Suppressor macrophage treated with lipopolysaccharide for 4 hours (primary cell): Measurements from ENCODE around the gene CHRDL2.

Experiments used
- DNase-seq: peaks from one replicate; pipeline ENCODE4 v3.0.0-alpha.2; 2020

The CHRDL2 gene

DNA sequence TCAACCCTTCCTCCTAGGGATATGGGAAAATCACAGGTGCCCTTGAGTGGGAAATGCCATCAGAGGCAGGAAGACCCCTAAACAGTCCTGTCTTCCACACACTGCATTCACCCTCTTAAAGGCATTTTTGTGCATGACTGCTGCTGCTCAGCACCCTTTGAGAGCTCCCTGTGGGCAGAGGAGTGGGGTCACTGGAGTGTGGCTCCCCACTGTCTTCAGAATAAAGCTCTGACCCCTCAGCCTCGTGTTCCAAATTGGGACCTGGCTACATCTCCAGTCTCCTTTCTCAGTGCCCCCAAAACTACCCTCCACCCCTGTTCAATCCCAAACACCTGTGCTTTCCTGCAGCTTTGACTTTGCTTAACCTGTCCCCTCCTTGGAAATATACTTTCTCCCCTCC, 46.6 kb downstream of the CHRDL2 start:
- no peak for DNase-seq

DNA sequence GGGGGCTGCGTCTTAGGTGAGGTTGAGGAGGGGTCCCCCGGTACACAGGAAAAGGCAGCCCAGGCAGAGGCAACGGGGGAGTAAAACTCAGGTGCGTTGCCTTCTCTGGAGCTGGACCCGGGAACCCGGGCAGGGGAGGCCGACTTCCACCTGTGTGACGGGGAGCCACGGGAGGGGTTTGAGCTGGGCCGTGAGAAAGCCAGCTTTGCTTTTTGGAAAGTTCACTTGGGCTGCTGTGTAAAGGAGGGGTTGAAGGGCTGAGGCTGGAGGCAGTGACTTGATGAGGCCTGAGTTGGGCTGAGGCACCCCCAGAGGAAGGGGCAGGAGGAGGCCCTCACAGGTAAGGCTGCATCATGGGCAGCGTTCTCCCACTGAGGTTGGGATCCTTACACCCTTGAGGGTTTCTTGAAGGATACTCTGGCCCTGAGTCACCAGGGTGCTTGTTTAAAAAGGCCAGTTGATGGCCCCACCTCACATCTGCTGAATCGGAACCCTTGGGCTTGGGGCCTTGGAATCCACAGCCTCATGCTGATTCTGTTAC, 47.2 kb downstream of the CHRDL2 start:
- no peak for DNase-seq

DNA sequence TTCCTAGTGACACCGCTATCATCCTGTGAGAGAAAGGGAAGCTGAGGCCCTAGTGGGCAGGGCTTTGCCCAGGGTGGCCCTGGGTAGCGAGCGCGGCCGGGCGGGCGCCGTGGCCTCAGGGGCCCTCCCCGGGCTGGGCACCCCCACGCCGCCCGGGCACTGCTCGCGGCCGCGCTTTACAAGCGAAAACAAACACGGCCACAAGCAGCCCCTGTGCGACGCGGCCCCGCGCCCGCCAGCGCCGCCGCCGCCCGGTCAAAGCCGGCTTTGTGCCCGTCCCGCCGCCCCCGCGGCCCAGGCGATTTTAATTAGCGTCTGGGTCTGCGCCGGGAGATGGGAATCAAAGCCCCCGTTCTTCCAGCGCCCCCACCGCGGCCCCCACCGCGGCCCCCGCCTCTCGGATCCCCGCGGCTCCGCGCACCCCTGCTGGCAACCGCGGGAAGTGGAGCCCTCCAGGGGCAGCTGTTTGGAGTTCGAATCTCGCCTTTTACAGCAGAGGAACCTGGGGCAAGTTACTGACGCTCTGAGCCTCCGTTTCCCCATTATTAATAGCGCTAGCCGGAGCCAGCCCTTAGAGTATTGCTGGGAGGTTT, 47.9 kb downstream of the CHRDL2 start:
- no peak for DNase-seq

DNA sequence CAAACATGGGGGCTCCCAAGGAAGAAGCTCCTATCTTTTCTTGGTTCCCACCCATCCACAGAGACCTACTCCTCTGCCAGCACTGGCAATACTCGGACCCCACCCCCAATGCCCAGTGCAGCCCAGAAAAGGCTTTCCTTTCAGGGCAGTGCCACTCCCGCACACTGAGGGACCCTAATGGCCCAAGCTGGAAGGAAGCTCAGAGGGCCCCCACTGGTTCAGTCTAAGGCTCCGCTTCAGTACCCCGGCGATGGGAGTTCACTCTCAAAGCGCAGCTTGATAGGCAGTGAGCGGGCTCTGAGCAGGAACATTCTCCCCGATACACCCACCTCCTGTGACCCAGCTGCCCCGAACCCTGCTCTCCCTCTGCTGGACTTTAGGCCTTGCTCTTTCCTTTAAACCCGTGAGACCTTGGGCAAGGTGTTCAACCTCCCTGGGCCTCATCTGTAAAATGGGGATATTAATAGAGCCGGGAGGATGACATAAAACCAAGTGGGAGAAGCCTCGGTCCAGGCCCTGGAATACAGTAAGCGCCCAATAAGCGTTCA, 48.4 kb downstream of the CHRDL2 start:
- no peak for DNase-seq

DNA sequence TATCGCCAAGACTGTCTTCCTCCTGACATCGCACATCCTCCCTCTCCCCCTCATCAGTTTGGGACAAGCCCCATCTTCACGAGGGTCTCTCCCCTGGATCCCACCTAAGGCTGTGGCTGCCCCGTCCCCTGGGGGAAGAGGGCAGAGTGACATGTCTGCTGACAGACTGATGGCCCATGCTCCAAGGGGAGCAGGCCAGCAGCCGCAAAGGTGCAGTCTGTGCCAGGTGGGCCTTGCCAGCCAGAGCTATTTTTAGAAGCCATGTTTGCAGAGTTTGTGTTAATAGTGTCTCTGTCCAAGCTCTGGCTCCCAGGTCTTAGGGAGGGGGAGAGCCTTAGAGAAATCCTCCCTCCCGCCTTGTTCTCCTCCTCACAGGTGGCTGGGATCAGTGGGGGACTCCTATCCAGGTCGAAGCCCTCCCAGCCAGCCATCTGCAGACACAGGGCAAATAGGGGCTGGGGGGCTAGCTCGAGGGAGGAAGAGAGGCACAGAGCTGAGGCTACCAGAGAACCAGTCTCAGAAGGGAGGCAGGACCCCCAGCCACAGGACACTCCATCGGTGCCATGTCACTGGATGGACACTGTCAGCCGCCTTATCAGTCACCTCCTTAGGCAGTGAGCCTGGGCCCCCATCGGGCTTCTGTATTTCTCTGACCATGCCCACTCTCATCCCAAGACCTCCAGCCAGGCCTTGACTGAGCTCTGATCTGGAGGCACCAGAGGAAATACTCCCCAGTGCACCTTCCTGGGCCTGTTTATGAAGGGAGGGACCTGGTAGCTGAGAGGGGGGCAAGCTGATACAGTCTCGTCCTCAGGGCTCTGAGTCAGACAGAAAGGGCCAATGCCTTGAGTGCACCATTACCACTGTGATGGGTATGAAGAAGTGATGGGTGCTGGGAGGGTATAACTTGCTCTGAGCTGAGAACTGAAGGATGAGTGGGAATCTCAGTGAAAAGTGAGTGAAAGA, 49.3 kb downstream of the CHRDL2 start:
- no peak for DNase-seq

DNA sequence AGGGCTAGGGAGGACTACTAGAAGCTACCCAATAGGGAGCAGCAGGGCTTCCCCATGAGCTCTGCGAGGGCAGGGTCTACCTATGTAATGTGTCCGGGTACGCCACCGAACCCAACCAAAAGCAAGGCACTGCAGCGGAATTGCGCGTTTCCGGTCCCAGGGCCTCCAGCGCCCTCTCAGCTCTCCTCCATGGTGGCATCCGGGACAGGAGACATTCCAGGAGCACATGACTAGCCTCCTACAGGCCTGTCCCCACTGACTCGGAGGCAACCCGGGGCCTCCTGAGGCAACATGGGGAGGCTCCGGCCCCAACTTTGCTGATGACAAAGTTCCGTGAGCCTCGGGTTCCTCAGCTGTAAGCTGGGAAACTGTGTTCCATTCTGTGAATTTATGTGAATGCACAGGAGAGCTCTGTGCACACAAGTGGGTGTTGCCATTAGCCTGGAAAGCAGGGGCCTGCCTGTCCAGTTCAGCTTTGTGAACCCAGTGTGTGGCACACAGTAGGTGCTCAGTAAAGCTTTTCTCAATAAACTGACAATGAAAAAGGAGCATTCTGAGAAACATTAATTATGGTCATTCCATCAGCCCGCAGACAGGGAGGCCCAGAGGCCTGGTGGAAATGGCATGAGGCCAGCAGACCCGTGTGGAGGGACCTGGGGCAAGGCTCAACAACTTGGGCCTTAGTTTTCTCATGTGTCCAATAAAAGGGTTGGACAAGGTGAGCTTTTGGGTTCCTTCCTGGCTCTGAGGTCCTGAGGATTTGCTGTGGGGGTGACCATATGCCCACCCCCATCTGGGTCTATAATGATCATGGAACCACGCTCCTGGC, 50.3 kb downstream of the CHRDL2 start:
- DNase-seq, result no peak

DNA sequence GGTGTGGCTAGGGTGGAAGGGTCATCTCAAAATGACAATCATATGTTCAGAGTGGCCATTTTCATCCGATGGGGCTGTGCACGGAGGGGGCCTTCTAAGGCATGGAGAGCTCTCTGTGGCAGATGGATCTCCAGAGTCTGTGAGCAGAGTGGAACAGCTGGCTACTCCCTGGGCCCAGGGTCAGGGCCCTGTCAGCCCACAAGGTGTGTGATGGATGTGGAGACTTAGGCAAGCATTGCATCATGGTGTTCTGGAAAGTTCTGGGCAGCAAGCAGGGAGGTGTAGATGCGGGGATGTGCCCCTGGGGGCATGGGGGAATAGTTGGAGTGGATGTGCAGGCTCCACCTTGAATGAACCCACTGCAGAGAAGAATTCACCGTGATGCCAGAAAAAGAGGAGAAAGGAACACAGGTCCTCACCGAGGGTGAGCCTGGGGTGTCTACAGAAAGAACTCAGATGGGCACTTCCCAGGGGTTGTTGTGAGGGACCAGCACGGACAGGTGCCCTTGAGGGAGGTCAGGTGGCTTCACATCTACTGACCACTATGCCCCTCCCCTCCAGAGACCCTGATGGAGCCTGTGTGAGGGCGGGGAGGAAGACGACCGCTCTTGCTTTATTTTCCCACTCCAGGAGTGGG, 51.1 kb downstream of the CHRDL2 start:
- no peak for DNase-seq

DNA sequence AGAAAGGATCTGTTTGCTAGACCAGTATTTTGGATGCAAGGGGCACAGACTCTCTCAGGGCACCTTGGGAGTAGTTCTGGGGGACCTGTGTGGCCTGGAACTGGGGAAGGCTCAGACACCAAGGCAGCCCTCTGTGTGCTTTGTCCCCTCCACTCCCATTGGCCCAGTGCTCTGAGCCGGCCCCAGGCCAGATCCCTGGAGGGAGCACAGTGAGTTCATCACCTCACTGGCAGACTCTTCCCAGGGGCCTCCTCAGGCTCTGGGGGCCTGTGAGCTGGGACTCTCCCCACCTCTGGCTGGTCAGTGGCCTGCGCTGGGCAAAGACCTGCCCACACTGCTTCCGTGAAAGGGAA, 51.7 kb downstream of the CHRDL2 start:
- DNase-seq, result no peak

DNA sequence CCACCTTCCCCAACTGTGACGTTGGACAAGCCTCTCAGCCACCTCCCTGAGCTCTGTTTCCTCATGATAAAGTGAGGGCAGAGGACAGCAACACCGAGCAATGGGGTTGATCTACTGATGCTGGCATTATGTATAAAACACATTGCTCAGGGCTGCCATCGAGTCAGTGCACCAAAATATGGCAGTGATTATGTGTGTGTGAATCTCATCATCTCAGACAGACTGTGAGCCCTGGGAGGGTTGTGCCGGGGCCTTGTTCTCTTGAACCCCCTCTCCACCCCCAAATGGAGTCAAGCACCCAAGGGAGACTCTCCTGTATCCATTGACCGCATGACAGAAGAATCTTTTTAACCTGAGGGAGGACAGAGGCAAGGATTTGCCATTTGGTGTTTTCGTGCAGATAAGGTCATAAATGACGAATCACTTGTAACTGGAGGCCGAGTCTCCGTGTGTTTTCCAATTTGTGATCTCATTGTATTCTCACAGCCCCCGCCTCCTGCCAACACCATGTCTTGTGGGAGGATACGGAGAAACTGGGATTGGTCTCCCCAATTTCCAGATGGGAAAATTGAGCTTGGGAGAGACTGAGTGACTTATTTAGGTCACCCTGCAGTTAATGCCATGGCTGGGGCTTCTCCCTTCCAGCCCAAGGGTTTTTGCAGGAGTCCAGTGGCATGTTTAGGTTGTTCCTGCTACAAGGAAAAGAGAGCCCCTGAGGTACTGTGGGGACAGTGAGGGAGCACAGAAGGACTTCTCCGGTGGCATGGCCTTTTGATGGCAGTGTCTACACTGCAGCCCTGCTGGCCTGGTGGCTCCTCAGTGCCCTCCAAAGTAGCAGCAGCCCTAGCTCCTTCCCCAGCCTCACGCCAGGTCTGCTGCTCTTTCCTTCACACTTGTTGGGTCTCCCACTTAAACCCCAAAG, 52.4 kb downstream of the CHRDL2 start:
- no peak for DNase-seq

DNA sequence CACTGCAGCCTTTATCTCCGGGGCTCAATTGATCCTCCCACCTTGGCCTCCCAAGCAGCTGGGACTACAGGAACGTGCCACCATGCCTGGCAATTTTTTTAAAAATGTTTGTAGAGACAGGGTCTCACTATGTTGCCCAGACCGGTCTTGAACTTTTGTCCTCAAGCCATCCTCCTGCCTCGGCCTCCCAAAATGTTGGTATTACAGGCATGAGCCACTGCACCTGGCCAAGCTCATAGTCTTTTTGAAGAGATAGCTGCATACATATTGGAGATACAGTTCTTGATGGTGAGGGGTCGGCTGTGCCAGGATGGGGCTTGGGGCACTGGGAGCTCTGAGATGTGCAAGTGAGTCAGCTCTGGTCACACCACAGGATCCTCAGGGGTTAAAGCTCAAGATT, 53.2 kb downstream of the CHRDL2 start:
- no peak for DNase-seq

DNA sequence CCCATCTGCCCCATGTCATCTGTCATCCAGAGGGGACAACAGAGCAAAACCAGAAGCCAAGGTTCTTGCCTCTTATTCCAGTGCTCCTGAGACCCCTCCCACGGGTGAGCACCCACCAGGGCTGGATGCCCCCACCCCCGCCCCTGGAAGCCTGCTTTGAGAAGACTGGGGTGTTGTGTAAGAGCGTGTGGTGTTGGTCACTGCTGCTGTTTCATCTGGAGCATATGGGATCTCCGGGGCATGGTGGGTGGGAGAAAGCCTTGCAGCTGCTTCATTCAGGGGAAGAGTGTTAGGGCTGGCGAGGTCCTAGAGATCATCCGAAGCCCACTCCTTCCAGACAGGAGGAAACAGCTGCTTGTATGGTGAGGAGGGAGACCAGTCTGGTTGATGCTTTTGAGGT, 54.1 kb downstream of the CHRDL2 start:
- DNase-seq, result no peak

DNA sequence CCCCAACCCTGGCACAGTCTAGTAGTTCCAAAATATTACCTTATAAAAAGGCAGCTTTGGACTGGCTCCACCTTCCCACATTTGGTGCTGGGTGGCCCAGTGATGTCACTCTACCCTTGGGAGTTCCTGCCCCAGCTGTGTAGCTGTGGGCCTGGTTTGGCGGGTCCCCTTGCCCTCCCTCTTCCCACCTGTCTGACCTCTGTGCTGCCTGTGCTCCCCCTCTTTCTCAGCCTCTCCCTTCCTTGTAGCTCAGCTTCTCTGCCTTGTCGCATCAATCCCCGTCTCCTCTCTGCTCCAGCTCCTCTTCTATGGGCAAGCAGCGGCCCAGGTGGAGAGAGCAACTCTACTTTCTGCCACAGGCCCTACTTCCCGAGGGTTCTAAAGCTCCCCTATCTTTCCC, 54.6 kb downstream of the CHRDL2 start:
- no peak for DNase-seq

DNA sequence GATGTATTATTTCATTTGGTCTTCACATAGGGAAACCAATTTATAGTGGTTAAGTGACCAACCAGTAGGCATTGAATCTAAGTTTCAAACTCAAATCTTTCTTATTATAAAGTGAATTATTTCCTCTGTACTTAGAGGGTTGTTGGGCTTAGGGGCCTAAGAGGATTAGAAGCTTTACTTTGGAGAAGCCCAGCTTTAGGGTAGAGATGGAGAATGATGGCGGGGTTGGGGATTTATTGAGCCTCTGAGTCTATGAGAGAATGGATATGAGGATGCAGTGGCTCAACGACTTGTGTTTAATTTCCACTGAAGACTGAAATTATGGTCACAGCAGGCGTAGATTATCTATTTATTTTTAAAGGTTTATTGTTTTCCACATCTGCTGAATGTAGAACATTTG, 55.5 kb downstream of the CHRDL2 start:
- DNase-seq, result no peak

DNA sequence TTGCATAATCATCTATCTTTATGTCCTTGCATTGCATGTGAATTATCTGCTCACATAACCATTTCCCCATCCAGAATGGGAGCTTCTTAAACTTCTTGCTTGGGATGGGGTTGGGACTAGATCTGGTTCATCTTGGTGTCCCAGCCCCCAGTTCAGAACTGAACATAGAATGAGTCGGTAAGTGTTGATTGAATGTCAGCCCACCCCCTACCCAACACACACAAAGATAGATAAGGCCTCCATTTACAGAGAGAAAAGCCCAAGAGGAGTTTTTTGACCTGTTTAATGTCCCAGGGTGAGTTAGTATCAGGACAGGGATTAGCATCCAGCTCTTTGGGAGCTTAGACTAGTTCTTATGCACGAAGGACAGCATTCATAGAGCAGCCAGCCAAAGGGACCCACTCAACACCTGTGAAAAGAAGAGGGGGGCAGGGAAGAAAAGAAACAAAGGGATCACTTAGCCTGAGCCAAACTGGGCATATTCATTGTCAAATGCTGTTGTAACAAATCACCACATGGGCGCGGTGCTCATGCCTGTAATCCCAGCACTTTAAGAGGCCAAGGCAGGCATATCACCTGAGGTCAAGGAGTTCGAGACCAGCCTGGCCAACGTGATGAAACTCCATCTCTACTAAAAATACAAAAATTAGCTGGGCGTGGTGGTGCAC, 57.4 kb downstream of the CHRDL2 start:
- no peak for DNase-seq

DNA sequence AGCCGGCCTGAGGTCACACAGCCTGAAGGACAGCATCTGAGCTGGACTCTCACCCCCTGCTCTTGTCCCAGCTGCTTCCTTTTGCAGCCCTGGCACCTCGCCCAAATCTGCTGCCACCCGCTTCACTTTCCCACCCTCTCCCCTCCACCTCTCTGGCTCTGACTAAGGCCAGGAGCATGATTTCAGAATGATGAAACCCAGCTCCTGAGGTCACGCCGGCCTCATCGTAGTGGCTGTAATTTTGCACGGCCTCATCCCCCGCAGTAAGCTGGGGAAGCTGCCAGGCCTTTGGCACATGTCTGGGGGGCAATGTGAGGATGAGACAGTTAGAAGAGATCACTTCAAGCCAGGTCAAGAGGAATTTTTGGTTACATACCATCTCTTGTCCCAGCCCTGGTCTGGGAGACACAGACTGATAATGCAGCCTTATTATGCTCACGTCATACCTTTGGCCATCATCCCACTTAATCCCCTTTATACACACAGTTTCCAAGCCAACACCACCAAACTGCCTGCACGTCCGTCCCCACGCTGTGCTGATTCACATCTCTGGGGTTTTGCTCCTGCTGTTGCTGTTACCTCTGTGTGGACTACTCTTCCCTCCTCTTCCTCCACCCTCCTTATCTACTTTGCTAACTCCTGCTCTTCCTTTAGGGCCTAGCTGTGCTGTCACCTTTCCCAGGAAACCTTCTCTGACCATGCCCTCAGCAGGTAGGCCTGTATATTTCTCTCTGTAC, 58.1 kb downstream of the CHRDL2 start:
- DNase-seq, result peak; percentile 70

DNA sequence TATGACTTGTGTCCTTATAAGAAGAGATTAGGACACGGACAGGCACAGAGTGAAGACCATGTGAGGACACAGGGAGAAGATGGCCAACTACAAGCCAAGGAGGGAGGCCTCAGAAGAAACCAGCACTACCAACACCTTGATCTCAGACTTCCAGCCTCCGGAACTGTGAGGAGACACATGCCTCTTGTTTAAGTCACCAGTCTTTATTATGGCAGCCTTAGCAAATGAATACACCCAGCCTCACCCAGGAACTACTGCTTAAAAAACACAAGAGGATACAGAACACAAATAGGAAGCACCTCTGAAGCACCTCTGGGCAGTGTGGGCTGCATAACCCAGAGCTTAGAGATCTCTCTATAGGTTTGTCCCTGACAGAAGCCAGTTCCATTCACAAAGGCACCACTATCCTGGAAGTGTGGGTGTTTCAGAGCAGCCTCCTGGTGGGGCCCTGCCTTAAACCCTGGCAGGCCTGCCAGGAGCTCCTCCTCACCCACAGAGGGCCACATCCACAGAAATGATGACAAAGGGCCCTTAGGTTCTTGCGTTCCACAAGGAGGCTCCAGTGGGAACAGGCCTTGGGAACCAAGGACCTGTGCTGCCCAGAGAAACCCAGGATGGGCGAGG, 58.8 kb downstream of the CHRDL2 start:
- DNase-seq, result no peak

DNA sequence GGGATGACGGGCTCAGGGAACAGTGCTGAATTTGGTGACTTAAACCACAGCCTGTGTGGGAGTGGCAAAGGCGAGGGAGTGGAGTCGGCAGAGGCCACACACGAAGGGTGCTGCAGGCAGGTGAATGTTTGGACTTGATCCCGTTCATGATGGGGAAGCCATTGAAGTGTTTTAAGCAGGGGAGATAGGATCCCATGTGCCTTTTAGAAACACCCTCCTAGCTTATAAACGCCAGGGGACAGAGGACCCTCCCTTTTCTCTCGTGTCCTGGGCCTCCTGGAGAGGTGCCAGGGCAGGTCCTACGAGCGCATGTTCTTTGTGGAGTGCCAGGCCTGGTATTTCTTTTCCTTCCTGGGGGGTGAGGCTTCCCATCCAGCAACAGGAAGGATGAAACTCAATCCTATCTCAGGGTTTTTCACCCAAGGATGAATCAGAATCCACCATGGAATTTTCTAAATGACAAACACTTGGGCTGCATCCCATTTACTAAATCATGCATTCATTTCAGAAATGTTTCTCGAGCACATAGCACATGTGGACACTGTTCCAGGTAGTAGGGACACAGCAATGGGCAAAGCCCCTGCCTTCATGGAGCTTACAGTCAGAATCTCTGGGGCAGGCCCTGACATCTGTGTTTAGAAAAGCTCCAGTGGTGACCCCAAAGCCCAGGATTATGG, 59.6 kb downstream of the CHRDL2 start:
- no peak for DNase-seq

DNA sequence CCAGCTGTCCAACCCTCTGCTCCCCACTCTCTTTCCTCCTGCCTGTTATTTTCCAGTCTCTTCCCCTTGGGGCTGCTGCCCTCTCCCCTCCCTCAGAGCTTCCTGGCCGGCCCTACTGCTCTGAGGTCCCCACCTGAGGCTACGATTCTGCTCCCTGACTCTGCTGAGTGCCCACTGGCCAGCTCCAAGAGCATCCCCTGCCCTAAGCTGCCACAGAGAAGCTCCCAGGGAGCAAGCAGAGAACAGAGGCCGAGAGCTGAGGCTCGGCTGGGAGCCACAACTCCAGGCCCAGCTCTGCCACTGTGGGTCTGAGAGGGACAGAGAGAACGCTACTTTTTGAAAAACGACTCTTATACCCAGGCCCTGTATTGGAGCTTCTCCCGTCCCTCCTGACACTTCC, 61.1 kb downstream of the CHRDL2 start:
- no peak for DNase-seq
